ENCODE measurements around the gene CDYL2.

Gene CDYL2

DNA sequence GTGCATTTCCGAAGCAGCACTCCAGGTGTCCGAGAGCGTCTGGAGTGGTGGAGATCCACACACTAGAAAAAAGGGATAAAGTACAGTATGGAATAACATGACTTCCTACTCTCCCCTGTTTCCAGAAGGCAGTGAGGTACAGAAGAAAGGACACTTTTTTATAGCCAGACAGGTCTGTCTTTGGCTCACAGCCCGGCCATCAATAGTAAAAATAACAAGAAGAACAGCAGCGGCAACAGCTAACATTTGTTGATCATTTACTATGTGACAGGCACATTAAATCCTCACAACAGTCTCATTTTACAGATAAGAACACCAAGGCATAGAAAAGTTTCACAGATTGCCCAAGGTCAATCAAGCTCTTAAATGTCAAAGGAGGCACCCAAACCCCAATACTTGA is 247.4 kb downstream of the CDYL2 start:
- H3K4me3 ChIP-seq (ENCODE audit: low read depth in 1 of 2, low read length in 2 of 2), result no peak overlapping the region
- no peaks in the 10 kb centered on the region for H3K36me3 ChIP-seq (ENCODE audit: control insufficient read depth in 1 of 2, insufficient read depth in 2 of 2, low read length in 2 of 2)
- no peaks in the 10 kb centered on the region for H3K27me3 ChIP-seq (ENCODE audit: low read depth, low read length)
- no peaks in the 10 kb centered on the region for H3K9me3 ChIP-seq (ENCODE audit: control insufficient read depth in 1 of 2, low read length in 2 of 2)
- no peaks in the 10 kb centered on the region for H3K4me1 ChIP-seq (ENCODE audit: control insufficient read depth in 1 of 2, insufficient read depth in 2 of 2, low read length in 2 of 2)
- H3K27ac ChIP-seq (ENCODE audit: low read length), result no peak overlapping the region

- Histone ChIP-seq H3K27me3 (ENCODE audit: low read depth, low read length) (no peaks in the 10 kb centered on the region), H3K36me3 (ENCODE audit: control insufficient read depth in 1 of 2, insufficient read depth in 2 of 2, low read length in 2 of 2) (no peaks in the 10 kb centered on the region), H3K9me3 (ENCODE audit: control insufficient read depth in 1 of 2, low read length in 2 of 2) (no peaks in the 10 kb centered on the region), H3K27ac (ENCODE audit: low read length) (no peak overlapping the region), H3K4me1 (ENCODE audit: control insufficient read depth in 1 of 2, insufficient read depth in 2 of 2, low read length in 2 of 2) (no peaks in the 10 kb centered on the region), H3K4me3 (ENCODE audit: low read depth in 1 of 2, low read length in 2 of 2) (no peak overlapping the region)
Observed at GRCh38 chr16:80556481-80556880, 247.9 kb downstream of the CDYL2 start.

- H3K36me3 ChIP-seq (ENCODE audit: control insufficient read depth in 1 of 2, insufficient read depth in 2 of 2, low read length in 2 of 2), result no peaks in the 10 kb centered on the region
- H3K4me3 ChIP-seq (ENCODE audit: low read depth in 1 of 2, low read length in 2 of 2), result no peak overlapping the region
- H3K9me3 ChIP-seq (ENCODE audit: control insufficient read depth in 1 of 2, low read length in 2 of 2), result no peaks in the 10 kb centered on the region
- no peaks in the 10 kb centered on the region for H3K4me1 ChIP-seq (ENCODE audit: control insufficient read depth in 1 of 2, insufficient read depth in 2 of 2, low read length in 2 of 2)
- no peak overlapping the region for H3K27ac ChIP-seq (ENCODE audit: low read length)
- H3K27me3 ChIP-seq (ENCODE audit: low read depth, low read length), result no peaks in the 10 kb centered on the region
Observed at GRCh38 chr16:80554033-80554432, 250.4 kb downstream of the CDYL2 start.

DNA sequence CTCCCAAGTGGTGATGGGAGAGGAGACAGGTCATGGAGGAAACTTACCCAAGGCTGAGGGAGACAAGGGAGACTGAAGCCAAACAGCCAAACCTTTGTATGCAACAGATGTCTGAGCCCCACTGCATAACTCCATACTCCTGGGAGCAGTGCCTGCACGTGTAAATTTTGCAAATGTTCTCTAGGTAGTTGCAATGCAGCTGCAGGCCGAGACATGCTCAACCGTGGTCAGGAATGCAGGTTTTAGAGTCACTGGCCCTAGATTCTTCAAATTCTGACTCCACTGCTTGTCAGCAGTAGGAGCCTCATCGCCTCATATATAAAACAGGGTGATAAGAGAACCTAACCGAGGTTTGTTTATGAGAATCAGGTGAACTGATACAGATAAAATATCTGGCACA is 252.1 kb downstream of the CDYL2 start:
- Histone ChIP-seq H3K4me3 (ENCODE audit: low read depth in 1 of 2, low read length in 2 of 2) (no peak overlapping the region), H3K27me3 (ENCODE audit: low read depth, low read length) (no peaks in the 10 kb centered on the region), H3K36me3 (ENCODE audit: control insufficient read depth in 1 of 2, insufficient read depth in 2 of 2, low read length in 2 of 2) (no peaks in the 10 kb centered on the region), H3K4me1 (ENCODE audit: control insufficient read depth in 1 of 2, insufficient read depth in 2 of 2, low read length in 2 of 2) (no peaks in the 10 kb centered on the region), H3K9me3 (ENCODE audit: control insufficient read depth in 1 of 2, low read length in 2 of 2) (no peaks in the 10 kb centered on the region), H3K27ac (ENCODE audit: low read length) (no peak overlapping the region)
